ENCODE data around the gene CYP2E1. TPM values are rescaled to one million over a fixed set of nuclear protein-coding genes. Genes with fewer than 3 reads are reported as not detected.

Gene CYP2E1
- total and polyA plus RNA-seq, 2 donors (not counting 1 experiment from before 2014, with no cell fraction given), result 1.1 to 1.3 TPM

- no peak for ATAC-seq (ENCODE audit: low read depth)
- H3K4me3 Mint-ChIP-seq, result no peak overlapping the region
- H3K27me3 Mint-ChIP-seq, result peaks cover 49% of the 10 kb centered on the region
- Histone ChIP-seq H3K9me3 (ENCODE audit: control extremely low read depth in 1 of 3, control insufficient read depth in 2 of 3, insufficient read depth in 1 of 3, low read length in 2 of 3) (peaks cover 3 to 10% (median 4%) of the 10 kb centered on the region in 3 donors), H3K79me2 (ENCODE audit: control insufficient read depth, insufficient read depth, low read length) (no peaks in the 10 kb centered on the region), H3K9ac (ENCODE audit: low read length) (no peak overlapping the region), H3K4me3 (ENCODE audit: control extremely low read depth in 1 of 5, extremely low read depth in 1 of 5, insufficient read depth in 1 of 5, low read depth in 2 of 5, low read length in 4 of 5) (no peak overlapping the region), H3K36me3 (replicated peaks in 1 of 2; ENCODE audit: control extremely low read depth in 1 of 2, control insufficient read depth in 1 of 2, extremely low read depth in 1 of 2, insufficient read depth in 2 of 2, low read length in 1 of 2) (no peaks in the 10 kb centered on the region), H3K4me2 (replicated peaks; ENCODE audit: low read depth, low read length, poor library complexity, severe bottlenecking) (no peak overlapping the region), H3K27ac (ENCODE audit: low read length in 2 of 2) (no peak overlapping the region), H3K4me1 (ENCODE audit: control insufficient read depth in 2 of 2, insufficient read depth in 2 of 2, low read length in 2 of 2) (no peaks in the 10 kb centered on the region), H3K27me3 (replicated peaks in 1 of 4; ENCODE audit: control extremely low read depth in 1 of 4, control insufficient read depth in 3 of 4, insufficient read depth in 4 of 4, low read length in 3 of 4) (peaks cover 0 to 8% (median 5%) of the 10 kb centered on the region in 4 experiments), H2AFZ (ENCODE audit: insufficient read depth, low read depth, low read length, poor library complexity, severe bottlenecking) (no peak overlapping the region), H4K20me1 (ENCODE audit: control insufficient read depth, insufficient read depth, low read length, poor library complexity, severe bottlenecking) (no peaks in the 10 kb centered on the region)
- POLR2A ChIA-PET, result no interaction called here
- WGBS (ENCODE audit: insufficient coverage), result no CpG with 5 or more reads among the region's 4 CpGs
- CTCF ChIA-PET, result no interaction called here
- peaks cover 8% of the 10 kb centered on the region for H3K9me3 Mint-ChIP-seq (ENCODE audit: insufficient read depth)
- no peaks in the 10 kb centered on the region for H3K4me1 Mint-ChIP-seq
- no peak for DNase-seq
- TF ChIP-seq EZH2 (IDR thresholded peaks at IDR 0.05; ENCODE audit: borderline replicate concordance, insufficient read depth, low read depth, low read length, poor library complexity, severe bottlenecking) (no peak), CTCF (IDR thresholded peaks at IDR 0.05) (no peak)
- H3K27ac Mint-ChIP-seq, result no peak overlapping the region
- intact Hi-C loops (cut with micrococcal nuclease), result no loop called here
These were observed 15.1 kb upstream of the CYP2E1 start for GRCh38 chr10:133511907-133512528.

GRCh38 chr10:133515471-133515870 lies 11.7 kb upstream of the CYP2E1 start:
- peaks cover under 1 to 8% of the 10 kb centered on the region in 2 donors for H3K4me1 ChIP-seq (ENCODE audit: control insufficient read depth in 2 of 2, insufficient read depth in 2 of 2, low read length in 2 of 2)
- no peak overlapping the region for H3K27ac Mint-ChIP-seq
- TF ChIP-seq CTCF (IDR thresholded peaks at IDR 0.05) (no peak), EZH2 (IDR thresholded peaks at IDR 0.05; ENCODE audit: borderline replicate concordance, insufficient read depth, low read depth, low read length, poor library complexity, severe bottlenecking) (no peak)
- no peak overlapping the region for H3K27ac ChIP-seq (ENCODE audit: low read length in 2 of 2)
- no peaks in the 10 kb centered on the region for H3K79me2 ChIP-seq (ENCODE audit: control insufficient read depth, insufficient read depth, low read length)
- H3K9me3 Mint-ChIP-seq (ENCODE audit: insufficient read depth), result no peaks in the 10 kb centered on the region
- no peak overlapping the region for H3K4me3 ChIP-seq (ENCODE audit: control extremely low read depth in 1 of 5, extremely low read depth in 1 of 5, insufficient read depth in 1 of 5, low read depth in 2 of 5, low read length in 4 of 5)
- H3K27me3 ChIP-seq (replicated peaks in 1 of 4; ENCODE audit: control extremely low read depth in 1 of 4, control insufficient read depth in 3 of 4, insufficient read depth in 4 of 4, low read length in 3 of 4), result no peaks in the 10 kb centered on the region
- DNase-seq (no peak), ATAC-seq (ENCODE audit: low read depth) (no peak)
- no peak overlapping the region for H2AFZ ChIP-seq (ENCODE audit: insufficient read depth, low read depth, low read length, poor library complexity, severe bottlenecking)
- POLR2A ChIA-PET, result no interaction called here
- intact Hi-C loops (cut with micrococcal nuclease), result no loop called here
- no peaks in the 10 kb centered on the region for H3K36me3 ChIP-seq (replicated peaks in 1 of 2; ENCODE audit: control extremely low read depth in 1 of 2, control insufficient read depth in 1 of 2, extremely low read depth in 1 of 2, insufficient read depth in 2 of 2, low read length in 1 of 2)
- no CpG with 5 or more reads among the region's 4 CpGs for WGBS (ENCODE audit: insufficient coverage)
- peaks cover 0 to 2% (median 1%) of the 10 kb centered on the region in 3 donors for H3K9me3 ChIP-seq (ENCODE audit: control extremely low read depth in 1 of 3, control insufficient read depth in 2 of 3, insufficient read depth in 1 of 3, low read length in 2 of 3)
- H3K27me3 Mint-ChIP-seq, result peaks cover 32% of the 10 kb centered on the region
- peaks cover 9% of the 10 kb centered on the region for H3K4me1 Mint-ChIP-seq
- H3K4me3 Mint-ChIP-seq, result no peak overlapping the region
- no peak overlapping the region for H3K4me2 ChIP-seq (replicated peaks; ENCODE audit: low read depth, low read length, poor library complexity, severe bottlenecking)
- CTCF ChIA-PET, result interaction anchor here (2.6 kb wide), 1 partner anchor 186 kb away, joined by 12 read pairs; no protein-coding TSS in a partner anchor
- no peak overlapping the region for H3K9ac ChIP-seq (ENCODE audit: low read length)
- H4K20me1 ChIP-seq (ENCODE audit: control insufficient read depth, insufficient read depth, low read length, poor library complexity, severe bottlenecking), result no peaks in the 10 kb centered on the region
